NK-92 (cell line): ENCODE measurements around the gene CZIB.
"Not testable (repeated sequence)": the region's sequence is repeated elsewhere in the genome, so short reads cannot be mapped to it uniquely, and the experiment has no call there.

Experiments used
- DNase-seq: peaks from one replicate; lab custom pipeline; 2025; ENCODE audit not compliant: unreplicated experiment; lab: John Stamatoyannopoulos, UW

Gene CZIB

DNA sequence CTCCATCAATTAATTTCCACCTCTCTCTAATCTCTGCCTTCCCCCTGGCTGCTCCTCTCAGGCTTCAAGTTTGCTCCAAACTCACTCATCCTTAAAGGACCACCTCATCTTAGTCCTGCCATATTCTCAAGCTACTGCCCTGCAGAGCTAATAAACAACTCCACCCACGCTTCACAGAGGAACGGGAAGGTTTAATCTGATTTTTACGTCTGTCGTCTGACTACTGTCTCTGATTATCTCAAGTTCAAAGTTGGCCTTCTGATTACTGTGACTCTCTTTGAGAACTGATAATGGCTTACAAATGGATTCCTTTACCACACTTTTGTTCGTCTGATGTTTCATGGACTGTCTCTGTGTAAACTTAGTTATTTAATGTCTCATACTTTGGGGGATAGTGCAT, 31.4 kb downstream of the CZIB start:
- no peak for DNase-seq

DNA sequence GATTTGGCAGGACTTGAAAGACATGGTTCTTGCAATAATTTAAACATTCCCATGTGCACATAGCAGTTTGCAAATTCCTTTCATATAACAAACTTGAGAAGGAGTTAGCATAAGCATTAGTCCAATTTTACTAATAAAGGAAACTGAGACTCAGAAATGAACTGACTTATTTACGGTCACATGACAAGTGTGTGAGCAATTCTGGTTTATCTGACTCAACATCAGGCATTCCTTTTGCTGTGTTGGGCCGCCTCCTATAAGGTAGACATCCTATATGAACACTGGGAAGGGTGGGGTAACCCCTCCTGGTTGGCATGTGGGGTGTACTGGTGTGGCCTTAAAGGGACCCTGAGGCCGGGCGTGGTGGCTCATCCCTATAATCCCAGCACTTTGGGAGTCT, 32.3 kb downstream of the CZIB start:
- DNase-seq: no peak

GRCh38 chr1:53187401-53187800, 33.0 kb downstream of the CZIB start:
- no peak for DNase-seq

GRCh38 chr1:53186533-53186932, 33.9 kb downstream of the CZIB start:
- DNase-seq: no peak

DNA sequence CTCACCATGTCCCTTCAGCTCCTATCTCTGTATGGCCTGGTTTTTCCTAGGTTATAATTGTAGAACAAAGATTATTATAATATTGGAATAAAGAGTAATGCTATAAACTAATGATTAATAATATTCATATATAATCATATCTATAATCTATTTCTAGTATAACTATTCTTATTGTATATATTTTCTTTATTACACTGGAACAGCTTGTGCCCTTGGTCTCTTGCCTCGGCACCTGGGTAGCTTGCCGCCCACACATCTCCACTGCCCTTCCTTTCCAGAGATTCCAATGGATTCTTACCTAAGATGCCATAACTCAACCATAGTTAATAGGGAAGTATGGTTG, 34.5 kb downstream of the CZIB start:
- DNase-seq: not testable (repeated sequence)

- DNase-seq: no peak
These were observed 37.1 kb downstream of the CZIB start for GRCh38 chr1:53183095-53183990.

DNA sequence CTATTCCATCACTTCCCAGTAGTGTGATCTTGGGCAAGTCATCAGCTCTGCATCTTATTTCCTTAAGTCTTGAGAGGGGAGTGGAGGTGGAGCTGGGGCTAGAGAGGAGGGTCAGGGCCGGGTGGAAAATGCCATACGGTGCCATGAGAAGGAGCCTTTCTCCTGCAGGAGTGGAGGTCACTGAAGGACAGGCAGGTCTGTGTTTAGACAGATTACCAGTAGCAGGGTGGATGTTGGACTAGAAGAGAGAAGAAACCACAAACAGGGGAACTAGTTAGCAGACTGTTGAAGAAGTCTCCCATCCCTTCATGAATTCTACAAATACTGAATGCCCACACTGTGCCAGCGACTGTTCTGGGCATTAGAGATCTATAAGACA, 37.7 kb downstream of the CZIB start:
- no peak for DNase-seq

DNA sequence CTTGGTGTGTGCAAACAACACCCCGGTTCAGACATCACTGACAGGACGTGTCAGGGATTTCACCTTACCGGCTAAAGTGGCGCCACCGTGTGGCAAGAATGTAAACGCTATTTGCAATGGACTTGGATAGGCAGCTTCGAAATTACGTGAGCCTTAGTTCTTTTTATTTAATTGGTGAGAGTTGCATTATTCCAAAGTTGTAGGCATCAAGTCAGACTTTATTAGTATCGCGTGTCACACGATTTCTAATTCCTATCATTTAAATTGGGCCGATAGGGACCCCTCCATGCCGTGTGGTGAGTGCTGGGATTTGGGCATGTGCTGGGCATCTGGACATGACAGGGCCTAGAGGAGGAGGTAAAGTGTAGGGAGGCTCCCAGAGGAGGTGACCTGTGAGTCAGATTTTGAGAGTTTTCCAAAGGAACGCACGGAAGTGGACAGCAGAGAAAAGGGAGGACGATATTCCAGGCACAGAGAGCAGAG, 38.3 kb downstream of the CZIB start:
- no peak for DNase-seq

GRCh38 chr1:53180951-53181350, 39.5 kb downstream of the CZIB start:
- no peak for DNase-seq

DNA sequence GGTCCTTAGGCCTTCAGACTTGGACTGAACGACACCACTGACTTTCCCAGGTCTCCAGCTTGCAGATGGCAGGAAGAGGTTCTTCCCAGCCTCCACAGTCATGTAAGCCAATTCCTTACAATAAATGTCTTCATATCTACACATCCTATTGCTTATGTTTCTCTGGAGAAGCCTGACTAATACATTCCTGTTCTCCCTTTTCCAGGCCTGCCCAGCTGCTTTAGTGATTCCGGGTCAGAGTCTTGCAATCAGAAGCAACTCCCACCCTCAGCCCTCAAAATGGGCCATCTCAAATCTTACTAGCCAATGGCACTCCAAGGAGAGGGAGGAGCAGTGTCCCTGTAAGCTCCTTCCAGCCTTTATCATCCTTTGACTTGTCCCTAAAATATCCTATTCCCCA, 40.2 kb downstream of the CZIB start:
- DNase-seq: no peak

GRCh38 chr1:53176452-53177208, 43.8 kb downstream of the CZIB start:
- DNase-seq: no peak

- DNase-seq: no peak
These were observed 45.2 kb downstream of the CZIB start for GRCh38 chr1:53174971-53175913.

GRCh38 chr1:53172426-53173128, 47.9 kb downstream of the CZIB start:
- DNase-seq: no peak

- no peak for DNase-seq
These were observed 53.5 kb downstream of the CZIB start for GRCh38 chr1:53166912-53167311.

DNA sequence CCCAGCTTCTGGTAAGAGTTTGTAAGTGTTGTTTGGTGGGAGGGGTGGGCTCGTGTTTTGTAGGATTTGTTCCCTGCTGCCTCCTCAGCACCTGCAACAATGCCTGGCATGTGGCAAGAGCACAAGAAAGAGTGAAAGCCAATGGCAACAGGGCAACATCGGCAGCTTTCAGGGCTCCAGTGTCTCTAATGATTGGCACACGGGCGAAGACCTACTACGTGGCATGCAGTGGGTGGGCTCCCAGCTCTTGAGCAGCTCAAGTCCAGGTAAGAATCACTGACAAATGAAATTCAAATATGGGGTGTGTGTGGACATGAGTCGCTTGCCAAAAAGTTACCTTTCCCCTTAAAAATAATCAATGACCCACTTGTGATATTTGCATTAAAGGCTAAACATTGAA, 54.1 kb downstream of the CZIB start:
- DNase-seq: no peak

DNA sequence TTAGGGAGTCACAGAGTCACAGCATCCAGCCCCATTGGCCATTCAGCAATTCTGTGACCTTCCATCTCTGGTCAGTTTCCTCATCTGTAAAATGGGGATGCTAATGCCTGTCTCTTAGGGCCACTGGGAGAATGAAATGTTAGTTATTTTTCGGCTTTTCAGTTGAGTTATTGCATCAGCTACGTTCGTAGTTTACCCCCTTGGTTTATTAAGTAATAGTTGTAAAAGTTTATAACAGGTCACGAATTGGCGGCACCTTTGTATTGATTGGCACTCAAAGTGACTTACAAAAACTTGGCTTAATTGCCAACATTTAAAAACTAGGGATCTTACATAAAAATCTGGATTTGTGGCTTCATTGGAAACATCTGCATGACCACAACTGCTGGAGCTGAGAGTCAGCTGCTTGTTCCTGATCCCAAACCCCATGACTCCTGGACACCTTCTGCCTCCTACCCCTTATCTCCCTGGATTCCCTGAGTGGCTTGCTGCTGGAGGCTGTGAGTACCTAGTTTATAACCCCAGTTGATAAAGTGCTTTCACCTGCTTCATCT, 54.9 kb downstream of the CZIB start:
- DNase-seq: no peak
